Midbrain (tissue), 1 donor: ENCODE results near the gene PHF21A.
"Not testable (repeated sequence)": the region's sequence is repeated elsewhere in the genome, so short reads cannot be mapped to it uniquely, and the experiment has no call there.

Experiments
- DNase-seq: peaks from one replicate; lab custom pipeline; 2025; lab: John Stamatoyannopoulos, UW

PHF21A gene

GRCh38 chr11:45904309-45904915 lies 216.8 kb downstream of the PHF21A start:
- no peak for DNase-seq

- DNase-seq: no peak
These were observed 218.5 kb downstream of the PHF21A start for GRCh38 chr11:45902452-45903380.

- DNase-seq: peak; percentile 88
These were observed 219.6 kb downstream of the PHF21A start for GRCh38 chr11:45901626-45902025.

- DNase-seq: peak; percentile 70
These were observed 220.2 kb downstream of the PHF21A start for GRCh38 chr11:45900916-45901617.

- not testable (repeated sequence) for DNase-seq
These were observed 221.0 kb downstream of the PHF21A start for GRCh38 chr11:45900175-45900800.

GRCh38 chr11:45899448-45900174 lies 221.6 kb downstream of the PHF21A start:
- DNase-seq: peak; percentile 90

- no peak for DNase-seq
These were observed 222.2 kb downstream of the PHF21A start for GRCh38 chr11:45899086-45899447.

GRCh38 chr11:45897556-45897955 lies 223.7 kb downstream of the PHF21A start:
- DNase-seq: no peak

- no peak for DNase-seq
These were observed 224.8 kb downstream of the PHF21A start for GRCh38 chr11:45896422-45896984.

GRCh38 chr11:45895553-45896259 lies 225.5 kb downstream of the PHF21A start:
- no peak for DNase-seq

- DNase-seq: no peak
These were observed 226.6 kb downstream of the PHF21A start for GRCh38 chr11:45894555-45895247.

GRCh38 chr11:45892856-45893255 lies 228.4 kb downstream of the PHF21A start:
- no peak for DNase-seq

- DNase-seq: no peak
These were observed 230.2 kb downstream of the PHF21A start for GRCh38 chr11:45890886-45891550.

- DNase-seq: no peak
These were observed 231.3 kb downstream of the PHF21A start for GRCh38 chr11:45889966-45890365.

GRCh38 chr11:45889555-45889954 lies 231.7 kb downstream of the PHF21A start:
- no peak for DNase-seq

GRCh38 chr11:45887587-45887986 lies 233.7 kb downstream of the PHF21A start:
- DNase-seq: no peak

- no peak for DNase-seq
These were observed 234.3 kb downstream of the PHF21A start for GRCh38 chr11:45886816-45887520.

- no peak for DNase-seq
These were observed 235.1 kb downstream of the PHF21A start for GRCh38 chr11:45885921-45886721.
